NCI-H128 (cell line): Measurements from ENCODE around the gene FOXC1.

Experiments
- DNase-seq: peaks from one replicate; lab custom pipeline; 2025; ENCODE audit not compliant: unreplicated experiment; lab: John Stamatoyannopoulos, UW

FOXC1 gene

DNA sequence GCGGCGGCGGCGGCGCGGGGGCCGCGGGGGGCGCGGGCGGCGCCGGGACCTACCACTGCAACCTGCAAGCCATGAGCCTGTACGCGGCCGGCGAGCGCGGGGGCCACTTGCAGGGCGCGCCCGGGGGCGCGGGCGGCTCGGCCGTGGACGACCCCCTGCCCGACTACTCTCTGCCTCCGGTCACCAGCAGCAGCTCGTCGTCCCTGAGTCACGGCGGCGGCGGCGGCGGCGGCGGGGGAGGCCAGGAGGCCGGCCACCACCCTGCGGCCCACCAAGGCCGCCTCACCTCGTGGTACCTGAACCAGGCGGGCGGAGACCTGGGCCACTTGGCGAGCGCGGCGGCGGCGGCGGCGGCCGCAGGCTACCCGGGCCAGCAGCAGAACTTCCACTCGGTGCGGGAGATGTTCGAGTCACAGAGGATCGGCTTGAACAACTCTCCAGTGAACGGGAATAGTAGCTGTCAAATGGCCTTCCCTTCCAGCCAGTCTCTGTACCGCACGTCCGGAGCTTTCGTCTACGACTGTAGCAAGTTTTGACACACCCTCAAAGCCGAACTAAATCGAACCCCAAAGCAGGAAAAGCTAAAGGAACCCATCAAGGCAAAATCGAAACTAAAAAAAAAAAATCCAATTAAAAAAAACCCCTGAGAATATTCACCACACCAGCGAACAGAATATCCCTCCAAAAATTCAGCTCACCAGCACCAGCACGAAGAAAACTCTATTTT lies 2.0 kb downstream of the FOXC1 start:
- DNase-seq, result no peak

DNA sequence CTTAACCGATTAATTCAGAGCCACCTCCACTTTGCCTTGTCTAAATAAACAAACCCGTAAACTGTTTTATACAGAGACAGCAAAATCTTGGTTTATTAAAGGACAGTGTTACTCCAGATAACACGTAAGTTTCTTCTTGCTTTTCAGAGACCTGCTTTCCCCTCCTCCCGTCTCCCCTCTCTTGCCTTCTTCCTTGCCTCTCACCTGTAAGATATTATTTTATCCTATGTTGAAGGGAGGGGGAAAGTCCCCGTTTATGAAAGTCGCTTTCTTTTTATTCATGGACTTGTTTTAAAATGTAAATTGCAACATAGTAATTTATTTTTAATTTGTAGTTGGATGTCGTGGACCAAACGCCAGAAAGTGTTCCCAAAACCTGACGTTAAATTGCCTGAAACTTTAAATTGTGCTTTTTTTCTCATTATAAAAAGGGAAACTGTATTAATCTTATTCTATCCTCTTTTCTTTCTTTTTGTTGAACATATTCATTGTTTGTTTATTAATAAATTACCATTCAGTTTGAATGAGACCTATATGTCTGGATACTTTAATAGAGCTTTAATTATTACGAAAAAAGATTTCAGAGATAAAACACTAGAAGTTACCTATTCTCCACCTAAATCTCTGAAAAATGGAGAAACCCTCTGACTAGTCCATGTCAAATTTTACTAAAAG lies 2.7 kb downstream of the FOXC1 start:
- no peak for DNase-seq

DNA sequence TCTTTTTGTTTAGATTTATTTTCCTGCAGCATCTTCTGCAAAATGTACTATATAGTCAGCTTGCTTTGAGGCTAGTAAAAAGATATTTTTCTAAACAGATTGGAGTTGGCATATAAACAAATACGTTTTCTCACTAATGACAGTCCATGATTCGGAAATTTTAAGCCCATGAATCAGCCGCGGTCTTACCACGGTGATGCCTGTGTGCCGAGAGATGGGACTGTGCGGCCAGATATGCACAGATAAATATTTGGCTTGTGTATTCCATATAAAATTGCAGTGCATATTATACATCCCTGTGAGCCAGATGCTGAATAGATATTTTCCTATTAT lies 3.2 kb downstream of the FOXC1 start:
- DNase-seq, result no peak

DNA sequence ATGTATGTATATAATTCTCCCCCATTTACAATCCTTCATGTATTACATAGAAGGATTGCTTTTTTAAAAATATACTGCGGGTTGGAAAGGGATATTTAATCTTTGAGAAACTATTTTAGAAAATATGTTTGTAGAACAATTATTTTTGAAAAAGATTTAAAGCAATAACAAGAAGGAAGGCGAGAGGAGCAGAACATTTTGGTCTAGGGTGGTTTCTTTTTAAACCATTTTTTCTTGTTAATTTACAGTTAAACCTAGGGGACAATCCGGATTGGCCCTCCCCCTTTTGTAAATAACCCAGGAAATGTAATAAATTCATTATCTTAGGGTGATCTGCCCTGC lies 3.6 kb downstream of the FOXC1 start:
- no peak for DNase-seq

DNA sequence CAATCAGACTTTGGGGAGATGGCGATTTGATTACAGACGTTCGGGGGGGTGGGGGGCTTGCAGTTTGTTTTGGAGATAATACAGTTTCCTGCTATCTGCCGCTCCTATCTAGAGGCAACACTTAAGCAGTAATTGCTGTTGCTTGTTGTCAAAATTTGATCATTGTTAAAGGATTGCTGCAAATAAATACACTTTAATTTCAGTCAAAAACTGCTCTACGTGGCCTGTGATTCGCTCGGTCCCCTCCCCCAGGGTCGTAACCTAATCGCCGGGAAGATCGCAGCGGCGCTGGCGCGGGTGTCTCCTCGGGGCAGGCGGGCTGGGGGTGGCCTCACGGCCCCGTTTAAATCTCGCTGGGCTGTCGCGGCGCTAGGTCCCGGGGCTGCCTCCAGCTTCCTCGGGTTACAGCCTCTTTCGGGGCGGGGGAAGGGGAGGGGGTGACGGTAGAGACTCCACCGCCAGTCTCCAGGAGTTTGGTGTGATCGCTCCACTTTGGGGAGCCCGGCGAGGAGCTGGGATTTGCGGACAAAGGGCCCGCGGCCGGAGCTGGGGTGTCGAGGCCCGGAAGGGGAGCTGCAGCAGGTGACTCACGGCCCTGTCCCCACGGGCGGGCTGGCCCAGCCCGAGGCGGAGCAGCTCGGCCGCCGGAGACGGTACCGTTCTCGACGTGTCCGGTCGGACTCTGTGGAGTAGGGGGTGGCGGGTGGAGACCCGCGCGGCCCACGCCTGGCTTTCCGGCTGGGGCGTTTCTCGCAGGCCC lies 4.2 kb downstream of the FOXC1 start:
- no peak for DNase-seq

DNA sequence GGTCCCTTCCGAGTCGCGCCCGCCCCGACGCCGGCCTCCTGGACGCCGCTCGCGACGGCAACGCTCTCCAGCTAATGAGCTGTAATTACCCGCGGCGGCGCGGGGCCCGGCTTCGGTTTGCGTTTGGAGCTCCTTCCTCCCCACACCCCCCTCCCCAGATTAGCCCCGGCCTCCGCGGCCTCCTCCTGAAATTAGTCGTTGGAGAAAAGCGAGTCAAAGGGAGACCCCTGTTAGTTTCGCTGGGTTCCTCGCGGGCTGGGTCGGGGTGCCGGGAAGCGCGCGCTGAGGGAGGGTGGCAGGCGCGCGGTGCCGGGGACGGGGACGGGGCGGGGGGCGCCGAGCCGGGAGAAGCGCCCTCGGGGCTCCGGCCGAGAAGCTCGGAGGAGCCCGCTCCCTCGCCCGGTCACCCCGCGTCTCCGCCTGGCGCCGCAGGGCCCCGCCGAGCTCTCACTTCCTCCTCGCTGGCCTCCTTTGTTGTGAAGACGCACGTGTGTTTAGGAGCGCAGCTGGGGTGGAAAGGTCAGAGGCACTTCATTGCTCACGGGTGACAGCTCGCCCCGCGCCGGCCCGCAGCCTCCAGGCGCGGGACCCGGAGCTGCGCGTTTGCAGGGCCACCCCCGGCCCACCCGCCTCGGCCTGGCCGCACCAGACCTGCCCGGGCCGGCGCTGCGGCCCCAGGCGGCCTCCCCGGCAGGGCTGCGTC lies 4.9 kb downstream of the FOXC1 start:
- no peak for DNase-seq

DNA sequence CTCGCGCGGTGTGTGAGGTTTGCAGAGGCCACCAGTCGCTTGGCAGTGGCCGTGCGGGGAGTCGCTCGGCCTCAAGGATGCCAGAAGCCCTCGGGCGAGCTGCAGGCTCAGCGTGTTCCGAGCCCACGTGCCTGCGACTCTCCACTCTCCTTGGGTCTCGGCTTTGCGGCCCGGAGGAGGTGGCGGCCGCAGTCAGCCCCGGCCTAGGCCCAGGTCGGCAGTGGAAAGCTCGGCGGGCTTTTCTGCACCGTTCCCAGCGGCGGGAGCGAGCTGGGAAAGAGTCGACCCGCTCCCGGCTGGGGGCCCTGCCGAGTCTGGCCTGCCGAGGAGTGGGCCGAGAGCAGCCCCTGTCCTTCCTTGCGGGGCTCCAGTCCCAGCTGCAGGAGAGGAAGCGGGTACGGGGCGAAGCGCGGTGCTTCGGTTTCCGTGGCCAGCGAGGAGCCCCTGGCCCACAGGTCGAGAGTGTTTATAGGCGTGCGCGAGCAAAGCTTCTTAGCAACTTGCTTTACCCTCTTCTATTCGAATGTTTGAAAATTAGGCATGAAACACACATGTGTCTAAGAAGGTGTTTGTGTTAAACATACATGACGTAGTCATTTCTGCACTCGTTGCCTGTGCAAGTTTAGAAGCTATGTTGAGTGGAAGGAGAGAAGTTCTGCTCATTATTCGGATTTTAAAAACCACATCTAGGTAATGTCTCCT lies 5.6 kb downstream of the FOXC1 start:
- no peak for DNase-seq

DNA sequence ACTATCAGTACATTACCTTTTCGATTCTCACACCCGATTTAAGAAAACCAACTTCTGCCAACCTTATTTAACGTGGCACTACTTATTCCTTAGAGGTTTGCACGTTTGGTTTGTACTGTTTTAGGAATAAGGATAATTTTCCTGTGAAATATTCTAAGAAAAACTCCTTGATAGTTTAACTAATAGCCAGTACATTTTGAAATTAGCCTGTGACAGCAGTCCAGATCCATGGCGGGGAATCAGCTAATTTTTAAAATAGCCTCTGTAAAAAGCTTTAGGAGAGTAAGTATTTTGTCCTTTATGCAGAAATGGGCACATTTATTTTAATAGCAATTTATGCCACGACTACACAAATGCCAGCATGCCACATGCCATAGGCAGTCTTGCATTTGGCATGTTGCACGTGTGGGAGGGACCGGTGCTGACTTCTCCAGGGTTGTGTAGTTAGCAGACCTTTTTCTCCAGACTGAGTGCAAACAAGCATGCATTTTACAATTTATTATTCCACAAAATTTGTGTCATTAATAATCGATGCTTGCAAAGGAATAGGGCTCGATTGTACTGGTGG lies 6.2 kb downstream of the FOXC1 start:
- DNase-seq, result no peak

DNA sequence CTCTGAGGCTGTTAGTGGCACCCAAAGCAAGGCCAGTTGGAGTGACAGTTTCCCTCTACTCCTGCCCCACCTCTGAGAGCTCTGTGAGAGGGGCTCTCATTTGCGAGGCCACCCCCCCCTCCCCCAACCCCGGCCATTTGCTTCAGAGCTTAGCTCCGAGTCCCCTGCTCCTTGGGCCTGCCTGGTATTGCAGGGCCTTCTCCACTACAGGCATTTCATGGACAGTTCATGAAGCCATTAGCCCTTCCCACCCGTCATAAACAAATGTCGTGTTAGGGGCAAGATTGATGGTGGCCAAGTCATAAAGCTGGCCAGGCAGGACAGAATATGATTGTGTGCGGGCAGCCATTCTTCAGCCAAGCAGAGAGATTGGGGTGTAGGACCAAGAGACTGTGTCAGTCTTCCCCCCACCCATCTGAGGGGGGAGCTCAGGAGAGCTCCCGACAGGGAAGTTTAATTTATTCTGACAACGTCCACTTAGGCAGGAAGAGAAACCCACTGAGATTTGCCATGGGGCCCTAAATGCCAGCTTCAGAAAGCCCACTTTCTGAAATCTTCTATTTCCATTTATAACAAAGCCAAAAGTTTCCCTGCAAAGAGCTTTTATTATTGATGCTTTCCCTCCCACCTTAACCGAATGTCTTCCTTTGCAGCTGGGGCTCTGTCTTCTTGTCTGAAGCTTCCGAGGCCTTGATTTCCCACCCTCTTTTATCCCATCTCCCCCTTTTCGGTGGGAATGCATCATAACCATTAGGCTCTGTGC lies 7.2 kb downstream of the FOXC1 start:
- no peak for DNase-seq

DNA sequence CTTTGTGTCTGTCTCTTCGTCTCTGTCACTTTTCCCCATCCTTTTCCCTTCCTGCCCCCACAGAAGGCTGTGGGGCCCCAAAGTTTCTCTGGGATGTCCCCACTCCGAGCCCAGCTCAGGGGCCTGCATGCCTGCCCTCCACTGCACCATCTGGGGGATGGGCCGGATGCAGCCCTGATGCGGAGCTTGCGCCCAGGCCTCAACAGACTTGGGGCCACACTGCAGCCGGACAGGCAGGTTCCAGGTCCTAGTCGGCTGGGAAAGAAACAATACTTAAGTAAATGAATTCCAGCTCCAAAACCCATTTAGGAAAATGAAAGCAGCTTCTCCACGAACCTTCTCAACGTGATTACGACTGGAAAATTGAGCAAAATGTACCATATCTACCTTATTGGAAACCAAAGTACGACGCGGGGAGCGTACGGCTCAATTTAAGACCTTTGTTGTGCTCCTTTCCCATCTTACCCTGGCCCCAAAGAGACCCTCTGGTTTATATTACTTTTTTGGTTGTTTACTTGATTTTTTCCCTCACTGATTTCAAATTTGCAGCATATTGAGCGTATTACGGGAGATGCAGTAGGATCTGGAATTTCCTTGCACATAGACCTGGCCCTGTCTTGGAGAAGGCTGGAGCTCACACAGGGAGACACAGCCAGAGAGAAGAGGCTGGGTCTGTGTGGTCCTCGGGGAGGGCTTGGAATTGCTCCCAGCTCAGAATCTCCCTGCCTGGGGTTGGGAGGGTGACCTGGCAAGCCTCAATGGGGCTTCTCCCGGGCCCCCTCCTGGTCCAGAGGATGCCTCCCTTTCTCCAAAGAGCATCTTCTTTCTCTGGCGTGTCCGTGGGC lies 8.0 kb downstream of the FOXC1 start:
- no peak for DNase-seq

DNA sequence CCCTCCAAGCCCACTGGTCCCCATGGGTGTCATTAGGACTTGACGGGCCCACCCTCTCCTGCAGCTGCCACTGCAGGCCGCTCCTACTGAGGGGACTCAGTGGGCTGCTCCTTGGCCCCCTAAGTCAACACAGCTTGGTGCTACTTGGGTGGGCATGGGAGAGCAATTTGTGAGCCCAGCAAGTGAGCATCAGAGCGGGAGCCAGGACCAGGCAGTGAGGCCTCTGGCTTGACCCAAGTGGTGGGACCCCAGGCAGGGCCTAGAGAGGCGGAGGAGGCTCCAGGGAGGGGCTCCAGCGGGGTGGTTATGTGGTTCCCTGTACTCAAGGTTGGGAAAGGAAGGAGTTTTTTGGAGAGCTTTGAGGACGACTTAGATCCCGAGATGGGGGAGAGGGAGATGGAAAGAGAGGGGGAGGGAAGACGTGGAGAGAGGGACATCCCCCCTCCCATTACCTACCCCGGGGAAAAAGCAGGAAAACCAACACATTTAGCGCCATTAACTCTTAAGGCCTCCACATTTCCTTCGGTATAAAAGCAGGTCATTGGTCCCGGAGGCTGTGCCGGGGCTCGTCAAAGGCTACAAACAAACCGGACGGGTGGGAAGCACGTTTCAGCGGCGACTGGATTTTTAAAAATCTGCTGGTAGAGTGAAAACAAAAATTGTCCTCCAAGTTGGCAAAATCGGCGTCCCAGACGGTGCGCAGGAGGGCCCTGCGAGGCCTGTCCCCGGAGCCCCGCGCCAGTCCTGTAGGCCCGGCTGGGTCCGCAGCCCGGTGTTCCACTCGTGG lies 8.8 kb downstream of the FOXC1 start:
- no peak for DNase-seq

DNA sequence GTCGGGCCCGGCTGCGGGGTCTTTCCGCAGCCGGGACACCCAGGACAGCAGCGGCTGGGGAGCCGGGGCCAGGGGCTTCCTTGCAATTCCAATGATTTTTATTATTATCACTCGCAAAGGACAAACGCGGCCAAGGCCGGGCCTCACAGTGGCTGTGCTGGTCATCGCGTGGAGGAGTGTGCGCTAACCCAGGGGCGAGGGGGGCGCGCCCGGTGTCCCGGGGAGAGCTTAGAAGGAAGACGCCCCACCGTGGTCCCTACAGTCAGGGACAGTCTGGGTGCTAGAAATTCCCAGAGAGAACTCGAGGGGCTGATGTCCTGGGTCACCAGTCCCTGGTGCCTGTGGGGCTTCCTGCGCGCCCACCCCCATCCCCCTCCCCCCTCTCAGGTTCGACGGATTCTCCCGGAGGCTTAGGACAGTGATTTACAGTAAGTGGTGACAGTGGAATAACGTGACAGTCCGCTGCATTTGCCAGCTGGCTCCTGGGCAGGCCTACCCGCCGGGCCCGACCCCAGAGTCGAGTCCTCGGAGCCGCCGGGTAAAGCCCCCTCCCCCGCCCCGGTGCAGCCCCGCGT lies 9.5 kb downstream of the FOXC1 start:
- no peak for DNase-seq

DNA sequence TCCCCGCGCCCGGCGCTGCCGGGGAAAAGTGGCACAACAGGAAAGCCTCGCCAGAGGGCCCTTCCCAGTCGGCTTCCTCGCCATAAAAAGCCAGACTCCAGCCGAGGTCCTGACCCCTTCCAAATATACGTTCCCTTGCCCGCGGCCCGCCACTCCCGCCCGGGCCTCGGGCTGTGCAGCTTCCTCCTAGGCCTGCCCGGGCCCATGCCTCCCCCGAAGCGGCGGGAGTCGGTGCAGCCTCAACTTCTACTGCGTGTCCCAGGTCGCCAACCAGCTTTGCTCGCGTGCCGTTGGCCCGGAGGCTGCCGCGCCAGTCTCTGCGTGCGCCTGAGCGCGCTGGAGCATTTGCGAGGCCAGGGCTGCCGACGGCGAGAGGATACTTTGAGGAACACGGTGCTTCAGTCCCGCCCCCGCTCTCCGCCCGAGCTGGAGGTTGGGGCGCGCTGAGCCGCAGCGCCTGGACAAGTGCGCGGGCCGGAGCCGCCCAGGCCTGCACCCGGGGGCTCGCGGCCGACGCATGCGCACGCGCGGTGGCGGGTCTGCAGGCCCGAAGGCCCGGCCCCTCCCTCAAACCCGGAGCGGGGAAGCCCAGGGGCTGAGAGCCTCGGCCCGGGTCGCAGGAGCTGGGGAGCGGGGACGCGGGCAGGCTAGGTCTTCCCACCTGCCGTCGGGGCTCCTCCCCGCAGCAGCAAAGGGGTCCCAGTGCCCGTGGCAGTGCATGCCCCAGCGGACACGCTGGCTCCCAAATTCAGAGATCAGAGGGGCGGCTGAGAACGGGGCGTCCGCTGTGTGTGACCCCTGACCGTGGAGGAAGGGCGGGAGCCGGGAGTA lies 10.2 kb downstream of the FOXC1 start:
- no peak for DNase-seq

DNA sequence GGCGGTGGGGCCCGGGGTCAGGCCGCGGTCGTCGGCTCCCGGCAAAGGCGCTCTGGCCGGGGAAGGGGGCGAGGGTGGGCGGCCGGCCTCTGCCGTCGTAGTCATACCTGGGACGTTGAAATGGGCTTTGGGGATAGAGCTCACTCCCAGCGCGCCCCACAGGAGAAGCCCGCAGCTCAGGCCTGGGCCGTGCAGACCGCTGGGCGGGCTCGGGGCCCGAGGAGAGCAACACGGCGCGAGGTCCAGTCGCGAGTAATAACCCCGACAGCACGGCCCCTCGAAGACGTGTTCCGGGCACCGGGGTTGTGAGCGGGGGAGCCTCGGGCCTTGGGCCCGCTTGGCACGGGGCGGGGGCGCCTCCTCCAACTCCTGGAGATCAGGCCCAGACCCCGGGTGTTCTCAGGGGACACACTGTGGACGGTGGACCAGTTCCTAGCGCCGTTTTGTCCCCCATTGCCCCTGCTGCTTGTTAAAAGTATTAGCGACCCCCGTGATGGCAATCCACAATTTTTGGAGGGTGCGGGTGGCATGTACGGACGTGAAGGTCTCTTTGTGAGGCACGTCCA lies 10.9 kb downstream of the FOXC1 start:
- no peak for DNase-seq

DNA sequence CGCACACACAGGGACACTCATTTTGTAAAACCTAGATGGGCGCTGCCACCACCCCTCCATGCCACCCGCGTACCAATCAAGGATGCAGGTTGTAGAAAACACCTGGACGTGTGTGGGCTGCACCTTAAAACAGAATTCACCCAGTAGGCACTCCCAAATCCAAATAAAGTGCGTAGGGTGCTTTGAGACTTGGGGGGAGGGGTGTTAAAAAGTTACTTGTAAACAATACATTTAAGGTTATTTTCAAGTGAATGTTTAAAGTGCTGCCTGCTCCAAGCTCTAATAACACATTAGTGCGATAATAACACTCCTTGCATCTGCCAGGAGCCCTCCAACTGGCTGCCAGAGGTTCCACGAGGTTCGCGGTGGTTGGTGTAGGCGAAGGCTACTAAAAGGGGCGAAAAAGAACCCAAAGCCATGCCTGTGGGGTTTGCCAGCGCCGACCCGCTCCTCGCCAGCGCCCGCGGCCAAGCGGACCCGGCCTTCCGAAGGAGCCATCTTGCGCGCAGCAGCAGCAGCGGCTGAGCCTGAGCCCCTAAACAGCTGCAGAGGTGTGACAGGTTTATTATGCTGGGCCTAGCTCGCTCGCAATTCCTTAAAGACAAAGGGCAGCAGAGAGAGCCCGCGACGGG lies 11.5 kb downstream of the FOXC1 start:
- no peak for DNase-seq

DNA sequence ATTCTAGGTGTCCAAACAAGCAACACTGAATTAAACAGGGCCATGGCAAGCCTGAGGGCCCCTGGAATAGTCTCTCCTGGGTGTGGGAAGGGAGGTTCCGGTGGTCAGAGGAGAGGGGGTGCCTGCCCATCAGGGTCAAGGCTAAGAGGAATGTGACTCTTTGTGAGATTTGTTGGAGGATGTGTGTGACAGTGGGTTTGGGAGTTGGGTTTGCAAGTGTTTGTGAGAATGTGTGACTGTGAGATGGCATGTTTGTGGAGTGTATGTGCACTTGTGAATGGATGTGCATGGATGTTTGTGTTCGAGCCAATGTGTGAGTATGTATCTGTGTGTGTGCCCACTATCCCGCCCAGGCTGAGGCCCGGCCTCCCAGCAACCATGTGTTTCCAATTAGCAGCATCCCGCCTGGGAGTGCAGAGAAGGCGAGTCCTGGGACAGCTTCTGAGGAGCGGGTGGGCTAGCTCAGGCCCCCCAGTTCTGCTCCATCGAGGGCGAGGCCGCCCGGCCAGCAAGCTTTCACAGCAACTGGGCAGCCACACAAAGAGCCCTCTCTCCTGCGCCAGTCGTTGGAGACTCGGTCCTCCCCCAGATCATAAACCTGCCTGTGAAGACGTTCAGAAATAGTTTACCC lies 12.6 kb downstream of the FOXC1 start:
- no peak for DNase-seq
